HEK293 (cell line): ENCODE measurements around the gene SLF2.

Experiments
- CTCF ChIA-PET: fragments of 350-600 bp; formaldehyde crosslinking; extraction: SDS; loops from one replicate; lab custom pipeline; 2021; ENCODE audit warnings: antibody characterized with exemption; lab: Yijun Ruan, JAX
- POLR2A ChIA-PET: fragments of 300-600 bp; formaldehyde crosslinking; extraction: SDS; loops from one replicate; lab custom pipeline; 2020; ENCODE audit warnings: antibody characterized with exemption, inconsistent platforms; lab: Yijun Ruan, JAX
- H3K27ac ChIP-seq: fragments of 200-500 bp; sonication (Bioruptor generic); 2 replicates; pipeline ENCODE4 v1.5.1; 2014; ENCODE audit warnings: low read depth, low read length, control low read depth, inconsistent platforms; ENCODE audit errors: extremely low read depth
- H3K36me3 ChIP-seq, 2 experiments: fragments of 200-500 bp in 1 of 2; sonication (Bioruptor generic) in 1 of 2; 1 replicate in 1 of 2; 2 replicates in 1 of 2; pipeline ENCODE4 v1.5.1; 2014 to 2017; ENCODE audit warnings: inconsistent platforms in 2 of 2, low read length in 2 of 2; ENCODE audit not compliant: control insufficient read depth in 2 of 2, insufficient read depth in 1 of 2
- H3K4me1 ChIP-seq: fragments of 200-500 bp; sonication (Bioruptor generic); 2 replicates; pipeline ENCODE4 v1.5.1; 2014; ENCODE audit warnings: mild to moderate bottlenecking, low read length, inconsistent platforms; ENCODE audit not compliant: control insufficient read depth, insufficient read depth
- H3K4me3 ChIP-seq: 2 replicates; pipeline ENCODE4 v1.5.1; 2011; ENCODE audit warnings: low read depth, mild to moderate bottlenecking, control low read depth, low read length, moderate library complexity
- H3K9me3 ChIP-seq: fragments of 200-500 bp; sonication (Bioruptor generic); 2 replicates; pipeline ENCODE4 v1.5.1; 2014; ENCODE audit warnings: low read depth, low read length, inconsistent platforms; ENCODE audit not compliant: control insufficient read depth, insufficient read depth
- CTCF ChIP-seq: fragments of 450-650 bp; formaldehyde crosslinking; IDR thresholded peaks from 2 replicates; pipeline ENCODE4 v1.5.1; 2016; ENCODE audit warnings: missing biosample characterization, missing genetic modification characterization
- ELK4 ChIP-seq: IDR thresholded peaks from 2 replicates; pipeline ENCODE4 v1.6.1; 2011; ENCODE audit warnings: mild to moderate bottlenecking, low read depth, low read length, borderline replicate concordance
- GLIS1 ChIP-seq: fragments of 450-650 bp; formaldehyde crosslinking; IDR thresholded peaks from 2 replicates; pipeline ENCODE4 v1.5.1; 2016; ENCODE audit warnings: missing biosample characterization, missing genetic modification characterization
- KLF7 ChIP-seq: fragments of 450-650 bp; formaldehyde crosslinking; IDR thresholded peaks from 2 replicates; pipeline ENCODE4 v1.5.1; 2016; ENCODE audit warnings: missing biosample characterization, missing genetic modification characterization, borderline replicate concordance
- SCRT1 ChIP-seq: fragments of 450-650 bp; formaldehyde crosslinking; IDR thresholded peaks from 2 replicates; pipeline ENCODE4 v1.5.1; 2016; ENCODE audit warnings: missing biosample characterization, missing genetic modification characterization, borderline replicate concordance
- ZBTB10 ChIP-seq: fragments of 450-650 bp; formaldehyde crosslinking; IDR thresholded peaks from 2 replicates; pipeline ENCODE4 v1.5.1; 2016; ENCODE audit warnings: missing biosample characterization, missing genetic modification characterization
- ZBTB11 ChIP-seq: fragments of 450-650 bp; formaldehyde crosslinking; conservative IDR thresholded peaks from 2 replicates; pipeline ENCODE4 v1.5.1; 2016; ENCODE audit warnings: low read depth, missing biosample characterization, missing genetic modification characterization
- ZBTB17 ChIP-seq: fragments of 450-650 bp; formaldehyde crosslinking; IDR thresholded peaks from 2 replicates; pipeline ENCODE4 v1.5.1; 2016; ENCODE audit warnings: missing biosample characterization, missing genetic modification characterization
- ZIC2 ChIP-seq: fragments of 450-650 bp; formaldehyde crosslinking; IDR thresholded peaks from 2 replicates; pipeline ENCODE4 v1.5.1; 2016; ENCODE audit warnings: missing biosample characterization, missing genetic modification characterization
- ZNF121 ChIP-seq: fragments of 450-650 bp; formaldehyde crosslinking; IDR thresholded peaks from 2 replicates; pipeline ENCODE4 v1.5.1; 2016; ENCODE audit warnings: missing biosample characterization, missing genetic modification characterization
- ZNF138 ChIP-seq: fragments of 450-650 bp; formaldehyde crosslinking; IDR thresholded peaks from 2 replicates; pipeline ENCODE4 v1.5.1; 2016; ENCODE audit warnings: missing biosample characterization, missing genetic modification characterization, borderline replicate concordance
- ZNF280C ChIP-seq: fragments of 450-650 bp; formaldehyde crosslinking; IDR thresholded peaks from 2 replicates; pipeline ENCODE4 v1.5.1; 2016; ENCODE audit warnings: missing biosample characterization, missing genetic modification characterization
- ZNF335 ChIP-seq: fragments of 450-650 bp; formaldehyde crosslinking; conservative IDR thresholded peaks from 2 replicates; pipeline ENCODE4 v1.5.1; 2016; ENCODE audit warnings: missing biosample characterization, missing genetic modification characterization
- ZNF623 ChIP-seq: fragments of 450-650 bp; formaldehyde crosslinking; IDR thresholded peaks from 2 replicates; pipeline ENCODE4 v1.5.1; 2016; ENCODE audit warnings: missing biosample characterization, missing genetic modification characterization
- ZNF776 ChIP-seq: fragments of 450-650 bp; formaldehyde crosslinking; IDR thresholded peaks from 2 replicates; pipeline ENCODE4 v1.5.0; 2017; ENCODE audit warnings: missing biosample characterization, missing genetic modification characterization, borderline replicate concordance
- ZSCAN4 ChIP-seq: fragments of 450-650 bp; formaldehyde crosslinking; IDR thresholded peaks from 2 replicates; pipeline ENCODE4 v1.5.1; 2017; ENCODE audit warnings: missing biosample characterization, missing genetic modification characterization

The SLF2 gene

GRCh38 chr10:100895896-100896295, 16.9 kb upstream of the SLF2 start:
- POLR2A ChIA-PET: interaction anchor here (1.1 kb wide), 1 partner anchor 20 kb away, joined by 3 read pairs; no protein-coding TSS in a partner anchor
- no peak overlapping the region for H3K27ac ChIP-seq
- CTCF ChIA-PET: interaction anchor here (0.6 to 1.5 kb wide), 5 partner anchors 9 to 326 kb away, joined by 3 to 5 read pairs (median 4); no protein-coding TSS in a partner anchor
- TF ChIP-seq GLIS1 (tag by site-specific recombination): no peak
- no peak for TF ChIP-seq CTCF
- TF ChIP-seq ZNF280C (tag by site-specific recombination): no peak
- 0 out of 2 replicates have a peak, but pooled peaks have one; percentile 5 for TF ChIP-seq ZBTB11 (tag by site-specific recombination)
- TF ChIP-seq, all 188 proteins: peak for 1
- peaks cover 17% of the 10 kb centered on the region for H3K4me1 ChIP-seq
- no peaks in the 10 kb centered on the region for H3K9me3 ChIP-seq
- no peaks in the 10 kb centered on the region for H3K36me3 ChIP-seq
- no peak overlapping the region for H3K4me3 ChIP-seq

GRCh38 chr10:100896876-100897461, 15.8 kb upstream of the SLF2 start:
- ChIA-PET POLR2A (interaction anchor here (1.1 kb wide), 1 partner anchor 21 kb away, joined by 3 read pairs; no protein-coding TSS in a partner anchor), CTCF (interaction anchor here (0.7 to 1.3 kb wide), 3 partner anchors 15 to 19 kb away, joined by 3 to 4 read pairs (median 4); no protein-coding TSS in a partner anchor)
- peak; percentile 21; the same call in 1 of the 2 replicates for TF ChIP-seq ZIC2
- 0 out of 2 replicates have a peak, but pooled peaks have one; percentile 12 for TF ChIP-seq ZNF121
- peak; percentile 70 for TF ChIP-seq GLIS1 (tag by site-specific recombination)
- no peak for TF ChIP-seq ZNF776 (tag by site-specific recombination)
- TF ChIP-seq ZBTB17 (tag by site-specific recombination): peak; percentile 34; the same call in 1 of the 2 replicates
- TF ChIP-seq KLF7: no peak
- peak; percentile 60; the same call in 1 of the 2 replicates for TF ChIP-seq ZNF335 (tag by site-specific recombination)
- Histone ChIP-seq H3K4me3 (no peak overlapping the region), H3K9me3 (no peaks in the 10 kb centered on the region), H3K36me3 (no peaks in the 10 kb centered on the region), H3K27ac (peak overlapping the region; percentile 36; the same call in 1 of the 2 replicates), H3K4me1 (peaks cover 17% of the 10 kb centered on the region)

GRCh38 chr10:100897976-100898375, 14.8 kb upstream of the SLF2 start:
- POLR2A ChIA-PET: no interaction called here
- Histone ChIP-seq H3K36me3 (no peaks in the 10 kb centered on the region), H3K4me3 (no peak overlapping the region), H3K4me1 (peaks cover 17% of the 10 kb centered on the region), H3K9me3 (no peaks in the 10 kb centered on the region), H3K27ac (no peak overlapping the region)
- CTCF ChIA-PET: no interaction called here
- no peak for TF ChIP-seq ZNF623 (tag by site-specific recombination)
- TF ChIP-seq ZSCAN4 (tag by site-specific recombination): no peak
- TF ChIP-seq ZNF138: no peak
- no peak for TF ChIP-seq SCRT1 (tag by site-specific recombination)
- no peak for TF ChIP-seq ELK4
- TF ChIP-seq ZBTB10 (tag by site-specific recombination): no peak
